HepG2 (cell line): Measurements from ENCODE around the gene C19orf85. TPM values are rescaled to one million over a fixed set of nuclear protein-coding genes. Genes with fewer than 3 reads are reported as not detected.

Experiments used
- CREBL2 ChIP-seq: sonication (generic); formaldehyde crosslinking; IDR thresholded peaks from 2 replicates; pipeline ENCODE4 v1.8.1; 2023; ENCODE audit warnings: missing genetic modification reagents, mild to moderate bottlenecking, borderline replicate concordance
- HHEX ChIP-seq: IDR thresholded peaks from 2 replicates; pipeline ENCODE4 v1.6.1; 2016; ENCODE audit warnings: control low read depth
- MEIS1 ChIP-seq: sonication (generic); formaldehyde crosslinking; IDR thresholded peaks from 2 replicates; pipeline ENCODE4 v1.9.0; 2021; ENCODE audit warnings: mild to moderate bottlenecking, missing genetic modification reagents, moderate library complexity, borderline replicate concordance
- MXI1 ChIP-seq: IDR thresholded peaks from 3 replicates; pipeline ENCODE4 v1.6.1; 2012; ENCODE audit warnings: low read depth, low read length, inconsistent platforms, borderline replicate concordance
- RFXAP ChIP-seq: sonication (generic); formaldehyde crosslinking; IDR thresholded peaks from 2 replicates; pipeline ENCODE4 v1.4.0; 2020; ENCODE audit warnings: missing genetic modification reagents, borderline replicate concordance
- RXRB ChIP-seq: IDR thresholded peaks from 2 replicates; pipeline ENCODE4 v1.6.1; 2016; ENCODE audit warnings: borderline replicate concordance, missing genetic modification reagents, missing compliant biosample characterization
- SRSF4 ChIP-seq: fragments of 200-400 bp; formaldehyde crosslinking; IDR thresholded peaks from one replicate; pipeline ENCODE4 v1.6.1; 2018; ENCODE audit warnings: mild to moderate bottlenecking, low read depth, low read length, moderate library complexity; ENCODE audit not compliant: poor library complexity, severe bottlenecking
- SYNCRIP ChIP-seq: fragments of 200-400 bp; formaldehyde crosslinking; IDR thresholded peaks from 2 replicates; pipeline ENCODE4 v1.6.1; 2018; ENCODE audit warnings: mild to moderate bottlenecking, low read depth, low read length; ENCODE audit not compliant: insufficient read depth
- TAF15 ChIP-seq: fragments of 200-400 bp; formaldehyde crosslinking; IDR thresholded peaks from one replicate; pipeline ENCODE4 v1.6.1; 2018; ENCODE audit warnings: mild to moderate bottlenecking, low read depth, low read length; ENCODE audit not compliant: poor library complexity, severe bottlenecking
- ZNF333 ChIP-seq: sonication (generic); formaldehyde crosslinking; IDR thresholded peaks from 2 replicates; pipeline ENCODE4 v1.4.0; 2020; ENCODE audit warnings: mild to moderate bottlenecking, missing genetic modification reagents, borderline replicate concordance
- ZSCAN22 ChIP-seq: sonication (generic); formaldehyde crosslinking; IDR thresholded peaks from 2 replicates; pipeline ENCODE4 v1.4.0; 2020; ENCODE audit warnings: mild to moderate bottlenecking, missing genetic modification reagents
- polyA plus RNA-seq, 8 experiments: library from polyadenylated mRNA; depleted of rRNA in 3 of 8; stranded (reverse) in 7 of 8; unstranded in 1 of 8; fragments of >200 nt; fragmentation: Illumina TruSeq in 4 of 8; extraction: Trizol in 4 of 8; gene quantifications; 2 replicates each; pipeline versions ENCODE4 v1.2.1 to v1.2.3, GENCODE V29; 2011 to 2016; ENCODE audit warnings: low read depth in 4 of 8, missing spikeins in 1 of 8, mixed read lengths in 1 of 8; ENCODE audit not compliant: insufficient read depth in 1 of 8
- total RNA-seq, 5 experiments: library from RNA; depleted of rRNA; stranded (reverse); fragments of >200 nt; fragmentation: Illumina TruSeq; extraction: Trizol; gene quantifications; 2 replicates each; pipeline ENCODE4 v1.2.3, GENCODE V29; 2016; ENCODE audit warnings: low read depth in 1 of 5
- TF ChIP-seq, protein P1 (sequence below): sonication (generic); formaldehyde crosslinking; IDR thresholded peaks from 2 replicates; pipeline ENCODE4 v1.9.0; 2021; ENCODE audit warnings: mild to moderate bottlenecking, missing genetic modification reagents

Gene C19orf85
- total and polyA plus RNA-seq, 2 of the 13 experiments (the other 11 are each of a cell fraction or from before 2014, with no cell fraction given): not detected

- TF ChIP-seq SRSF4 (no peak), MEIS1 (CRISPR knock-in tag) (no peak), RXRB (no peak), SYNCRIP (no peak), ZSCAN22 (CRISPR knock-in tag) (no peak), HHEX (no peak), RFXAP (CRISPR knock-in tag) (no peak), ZNF333 (CRISPR knock-in tag) (no peak), TAF15 (no peak), MXI1 (peak; percentile 32; the same call in 1 of the 3 replicates), CREBL2 (CRISPR knock-in tag) (no peak)
- TF ChIP-seq, protein P1, sequence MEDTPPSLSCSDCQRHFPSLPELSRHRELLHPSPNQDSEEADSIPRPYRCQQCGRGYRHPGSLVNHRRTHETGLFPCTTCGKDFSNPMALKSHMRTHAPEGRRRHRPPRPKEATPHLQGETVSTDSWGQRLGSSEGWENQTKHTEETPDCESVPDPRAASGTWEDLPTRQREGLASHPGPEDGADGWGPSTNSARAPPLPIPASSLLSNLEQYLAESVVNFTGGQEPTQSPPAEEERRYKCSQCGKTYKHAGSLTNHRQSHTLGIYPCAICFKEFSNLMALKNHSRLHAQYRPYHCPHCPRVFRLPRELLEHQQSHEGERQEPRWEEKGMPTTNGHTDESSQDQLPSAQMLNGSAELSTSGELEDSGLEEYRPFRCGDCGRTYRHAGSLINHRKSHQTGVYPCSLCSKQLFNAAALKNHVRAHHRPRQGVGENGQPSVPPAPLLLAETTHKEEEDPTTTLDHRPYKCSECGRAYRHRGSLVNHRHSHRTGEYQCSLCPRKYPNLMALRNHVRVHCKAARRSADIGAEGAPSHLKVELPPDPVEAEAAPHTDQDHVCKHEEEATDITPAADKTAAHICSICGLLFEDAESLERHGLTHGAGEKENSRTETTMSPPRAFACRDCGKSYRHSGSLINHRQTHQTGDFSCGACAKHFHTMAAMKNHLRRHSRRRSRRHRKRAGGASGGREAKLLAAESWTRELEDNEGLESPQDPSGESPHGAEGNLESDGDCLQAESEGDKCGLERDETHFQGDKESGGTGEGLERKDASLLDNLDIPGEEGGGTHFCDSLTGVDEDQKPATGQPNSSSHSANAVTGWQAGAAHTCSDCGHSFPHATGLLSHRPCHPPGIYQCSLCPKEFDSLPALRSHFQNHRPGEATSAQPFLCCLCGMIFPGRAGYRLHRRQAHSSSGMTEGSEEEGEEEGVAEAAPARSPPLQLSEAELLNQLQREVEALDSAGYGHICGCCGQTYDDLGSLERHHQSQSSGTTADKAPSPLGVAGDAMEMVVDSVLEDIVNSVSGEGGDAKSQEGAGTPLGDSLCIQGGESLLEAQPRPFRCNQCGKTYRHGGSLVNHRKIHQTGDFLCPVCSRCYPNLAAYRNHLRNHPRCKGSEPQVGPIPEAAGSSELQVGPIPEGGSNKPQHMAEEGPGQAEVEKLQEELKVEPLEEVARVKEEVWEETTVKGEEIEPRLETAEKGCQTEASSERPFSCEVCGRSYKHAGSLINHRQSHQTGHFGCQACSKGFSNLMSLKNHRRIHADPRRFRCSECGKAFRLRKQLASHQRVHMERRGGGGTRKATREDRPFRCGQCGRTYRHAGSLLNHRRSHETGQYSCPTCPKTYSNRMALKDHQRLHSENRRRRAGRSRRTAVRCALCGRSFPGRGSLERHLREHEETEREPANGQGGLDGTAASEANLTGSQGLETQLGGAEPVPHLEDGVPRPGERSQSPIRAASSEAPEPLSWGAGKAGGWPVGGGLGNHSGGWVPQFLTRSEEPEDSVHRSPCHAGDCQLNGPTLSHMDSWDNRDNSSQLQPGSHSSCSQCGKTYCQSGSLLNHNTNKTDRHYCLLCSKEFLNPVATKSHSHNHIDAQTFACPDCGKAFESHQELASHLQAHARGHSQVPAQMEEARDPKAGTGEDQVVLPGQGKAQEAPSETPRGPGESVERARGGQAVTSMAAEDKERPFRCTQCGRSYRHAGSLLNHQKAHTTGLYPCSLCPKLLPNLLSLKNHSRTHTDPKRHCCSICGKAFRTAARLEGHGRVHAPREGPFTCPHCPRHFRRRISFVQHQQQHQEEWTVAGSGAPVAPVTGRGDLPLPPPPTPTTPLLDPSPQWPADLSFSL (CRISPR knock-in tag): peak; percentile 96
These were observed 17.0 kb downstream of the C19orf85 start (continued) for GRCh38 chr19:55447421-55448174.
